Stimulated activated CD8-positive, alpha-beta memory T cell treated with anti-CD3 and anti-CD28 coated beads, Interleukin-15, amount 100 ng/mL, for 48 hours (primary cell): ENCODE results near the gene TMEM50B.
"Not testable (repeated sequence)": the region's sequence is repeated elsewhere in the genome, so short reads cannot be mapped to it uniquely, and the experiment has no call there.

ENCODE experiments used
- DNase-seq, 2 donors: peaks; one replicate each; pipeline ENCODE4 v3.0.0-alpha.2; 2020; ENCODE audit warnings: low read depth in 2 of 2

The TMEM50B gene

GRCh38 chr21:33428669-33429068 is 51.1 kb downstream of the TMEM50B start:
- DNase-seq = no peak

- DNase-seq = no peak
These were observed 52.7 kb downstream of the TMEM50B start for GRCh38 chr21:33427051-33427450.

DNA sequence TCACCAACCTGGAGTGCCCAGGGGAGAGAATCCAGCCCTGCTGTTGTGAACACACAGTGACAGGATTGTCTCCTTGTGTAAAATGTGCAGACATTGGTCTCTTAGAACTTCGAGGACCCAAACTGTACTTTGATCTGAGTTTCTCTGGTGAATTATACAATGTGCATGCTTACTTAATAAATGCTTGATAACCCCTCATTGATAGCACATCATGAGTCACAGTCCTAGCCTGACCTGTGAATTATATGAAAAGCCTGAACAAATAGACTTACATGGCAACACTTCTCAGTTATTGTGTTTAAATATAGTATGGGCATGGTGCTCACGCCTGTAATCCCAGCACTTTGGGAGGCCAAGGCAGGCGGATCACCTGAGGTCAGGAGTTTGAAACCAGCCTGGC is 53.9 kb downstream of the TMEM50B start:
- DNase-seq = no peak

DNA sequence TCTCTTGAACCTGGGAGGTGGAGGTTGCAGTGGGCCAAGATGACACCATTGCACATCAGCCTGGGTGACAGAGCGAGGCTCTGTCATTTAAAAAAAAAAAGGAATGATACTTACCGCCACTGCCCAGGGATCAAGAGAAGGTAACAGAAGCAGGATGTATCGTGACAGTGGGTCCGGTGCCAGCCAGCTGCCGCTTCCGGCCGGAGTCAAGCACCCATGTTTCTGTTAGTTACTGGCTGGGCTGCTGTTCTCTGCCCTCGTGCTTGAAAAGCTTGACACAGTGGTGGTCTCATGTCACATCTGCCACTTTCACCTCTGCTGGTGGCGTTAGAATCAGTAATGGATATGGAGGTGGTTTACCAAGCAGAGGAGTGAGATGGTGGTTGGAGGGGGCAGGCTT is 55.6 kb downstream of the TMEM50B start:
- no peak for DNase-seq

- no peak for DNase-seq
These were observed 57.9 kb downstream of the TMEM50B start for GRCh38 chr21:33421713-33422393.

DNA sequence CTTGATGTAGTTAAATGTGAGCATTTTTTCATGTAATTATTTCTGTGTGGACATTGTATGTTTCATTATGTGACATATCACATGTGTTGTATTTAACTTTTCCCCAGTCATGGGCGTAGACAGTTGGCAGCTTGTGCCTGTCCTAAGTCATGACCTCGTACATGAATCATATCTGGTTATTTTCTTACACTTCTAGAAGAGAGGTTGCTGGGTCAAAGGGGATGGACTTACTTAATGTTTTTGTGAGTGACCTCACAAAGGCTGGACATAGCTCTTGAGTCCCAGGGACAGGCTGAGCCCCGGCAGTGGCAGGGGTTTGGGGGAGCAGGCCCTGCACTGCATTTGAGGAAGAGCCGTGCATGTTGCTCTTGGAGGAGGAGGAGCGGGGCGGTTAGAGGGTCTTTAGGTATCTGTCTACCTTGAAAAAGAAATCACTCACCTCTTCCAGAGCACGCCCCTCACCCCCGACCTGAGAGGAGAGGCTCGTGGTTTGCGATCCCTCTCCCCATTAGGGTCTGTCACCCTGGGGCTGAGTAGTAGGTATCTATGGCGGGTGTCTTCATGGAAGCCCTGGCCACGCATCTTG is 60.1 kb downstream of the TMEM50B start:
- no peak for DNase-seq

DNA sequence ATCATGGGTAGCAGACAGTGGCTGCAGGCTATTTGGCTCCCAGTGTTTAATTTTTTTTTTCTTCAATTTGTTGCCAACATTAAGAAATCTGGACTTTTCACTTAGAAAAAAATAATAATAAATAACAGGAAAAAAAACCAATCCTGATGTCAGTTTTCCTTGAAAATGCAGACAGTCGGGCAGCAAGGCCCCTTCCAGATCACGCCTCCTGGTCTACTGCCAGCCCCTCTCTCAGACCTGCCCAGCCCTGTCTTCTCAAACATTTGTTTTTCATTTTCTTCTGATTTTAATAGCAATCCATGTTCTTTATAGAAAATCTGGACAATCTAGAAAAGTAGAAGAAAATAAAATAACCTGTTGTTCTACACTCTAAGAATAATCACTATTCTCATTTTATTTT is 61.1 kb downstream of the TMEM50B start:
- no peak for DNase-seq

- no peak for DNase-seq
These were observed 64.8 kb downstream of the TMEM50B start for GRCh38 chr21:33414926-33415325.

- no peak for DNase-seq
These were observed 65.7 kb downstream of the TMEM50B start for GRCh38 chr21:33414068-33414467.

- no peak for DNase-seq
These were observed 66.8 kb downstream of the TMEM50B start for GRCh38 chr21:33412832-33413519.

- not testable (repeated sequence) for DNase-seq
These were observed 67.3 kb downstream of the TMEM50B start for GRCh38 chr21:33412439-33412831.

DNA sequence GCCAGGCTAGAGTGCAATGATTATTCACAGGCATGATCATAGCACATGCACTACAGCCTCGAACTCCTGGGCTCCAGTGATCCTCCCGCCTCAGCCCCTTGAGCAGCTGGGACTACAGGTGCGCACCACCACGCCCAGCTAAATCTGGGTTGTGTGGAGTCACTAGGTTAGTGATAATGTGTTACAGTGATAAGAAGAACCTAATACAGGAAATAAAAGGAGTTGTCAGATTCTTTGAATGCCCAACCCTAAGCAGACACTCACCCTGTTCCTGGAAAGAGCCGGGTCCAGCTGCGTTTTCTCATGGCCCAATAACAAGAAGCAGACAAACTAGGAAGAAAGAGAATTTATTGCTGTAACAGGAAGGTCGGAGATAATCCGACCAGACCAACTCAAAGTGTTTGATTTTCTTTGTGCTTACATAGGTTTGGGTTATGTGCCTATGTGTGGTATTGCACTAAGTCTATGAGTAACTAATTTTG is 67.8 kb downstream of the TMEM50B start:
- DNase-seq = no peak

DNA sequence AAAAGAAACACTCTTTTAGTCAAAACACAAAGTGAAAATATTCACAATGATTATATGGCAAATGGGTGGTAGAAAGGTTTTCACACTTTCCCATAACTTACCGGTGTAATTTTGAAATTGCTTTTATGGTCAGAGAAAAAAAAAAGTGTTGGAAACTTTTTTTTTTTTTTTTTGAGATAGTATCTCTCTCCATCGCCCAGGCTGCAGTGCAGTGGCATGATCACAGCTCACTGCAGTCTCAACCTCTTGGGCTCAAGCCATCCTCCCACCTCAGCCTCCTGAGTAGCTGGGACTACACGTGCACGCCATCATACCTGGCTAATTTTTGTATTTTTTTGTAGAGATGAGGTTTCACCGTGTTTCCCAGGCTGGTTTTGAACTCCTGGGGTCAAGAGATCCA is 73.3 kb downstream of the TMEM50B start:
- no peak for DNase-seq

GRCh38 chr21:33403786-33404585 is 75.8 kb downstream of the TMEM50B start:
- DNase-seq = no peak

GRCh38 chr21:33403128-33403785 is 76.5 kb downstream of the TMEM50B start, which contains the start of gene IFNGR2:
Gene IFNGR2 (plus strand): TSS chr21:33403413. CDS start chr21:33403544, 131 bp downstream.
- no peak for DNase-seq

GRCh38 chr21:33402001-33402979 is 77.5 kb downstream of the TMEM50B start:
- DNase-seq = no peak

DNA sequence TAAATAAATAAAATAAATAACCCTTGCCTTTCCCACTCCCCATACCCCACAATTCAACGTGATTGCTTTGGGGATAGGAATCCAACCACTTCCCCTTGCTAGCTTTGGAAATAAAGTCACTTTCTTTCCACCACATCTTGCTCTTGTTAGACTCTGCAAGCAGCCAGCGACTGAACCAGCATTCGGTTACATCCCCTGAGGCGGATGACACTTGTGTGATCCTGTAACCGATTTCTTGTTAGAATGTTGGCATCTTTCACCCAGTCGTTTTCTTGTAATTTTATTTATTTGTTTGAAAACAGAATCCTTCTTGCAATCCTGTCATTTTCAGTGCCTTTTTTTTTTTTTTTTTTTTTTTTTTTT is 78.2 kb downstream of the TMEM50B start:
- no peak for DNase-seq
